B cell (primary cell): ENCODE data around the gene HHIPL1. TPM values are rescaled to one million over a fixed set of nuclear protein-coding genes. Genes with fewer than 3 reads are reported as not detected.

ENCODE experiments used
- ATAC-seq: fragments of 200-7000 bp; cut with Tn5 transposase; one replicate; pipeline ENCODE4 v1.10.0; 2021; ENCODE audit warnings: low read depth, mild to moderate bottlenecking, moderate number of reproducible peaks, moderate library complexity
- CTCF ChIA-PET: fragments of 350-600 bp; sonication (Branson Sonifier 250); formaldehyde crosslinking; loops from one replicate; lab custom pipeline; 2021; ENCODE audit warnings: antibody characterized with exemption, inconsistent platforms; lab: Charles Lee
- POLR2A ChIA-PET: fragments of 350-600 bp; sonication (Branson Sonifier 250); formaldehyde crosslinking; loops from one replicate; lab custom pipeline; 2021; ENCODE audit warnings: antibody characterized with exemption; lab: Charles Lee
- DNase-seq: peaks from one replicate; pipeline ENCODE4 v3.0.0; 2013
- H2AFZ ChIP-seq: 2 replicates; pipeline ENCODE4 v1.6.1; 2012; ENCODE audit warnings: mild to moderate bottlenecking, low read depth, low read length; ENCODE audit not compliant: insufficient read depth, poor library complexity, severe bottlenecking
- H3K27ac ChIP-seq, 2 donors: 1 replicate in 1 of 2; 2 replicates in 1 of 2; pipeline ENCODE4 v1.5.1; 2012 to 2013; ENCODE audit warnings: low read length in 2 of 2, mild to moderate bottlenecking in 2 of 2, moderate library complexity in 1 of 2
- H3K27me3 ChIP-seq, 4 experiments: fragments of 200-600 bp in 1 of 4; sonication (generic) in 1 of 4; replicated peaks in 1 of 4; 1 replicate in 2 of 4; 2 replicates in 2 of 4; pipeline versions ENCODE4 v1.6.1 to v1.7.0; 2013 to 2016; ENCODE audit warnings: low read length in 3 of 4, mild to moderate bottlenecking in 2 of 4, mixed read lengths in 1 of 4, moderate library complexity in 1 of 4; ENCODE audit not compliant: insufficient read depth in 4 of 4, control insufficient read depth in 3 of 4; ENCODE audit errors: control extremely low read depth in 1 of 4
- H3K36me3 ChIP-seq, 2 experiments: replicated peaks in 1 of 2; 1 replicate in 1 of 2; 2 replicates in 1 of 2; pipeline versions ENCODE4 v1.6.1 to v1.7.1; 2013; ENCODE audit warnings: low read length in 1 of 2; ENCODE audit not compliant: insufficient read depth in 2 of 2, control insufficient read depth in 1 of 2; ENCODE audit errors: control extremely low read depth in 1 of 2, extremely low read depth in 1 of 2
- H3K4me1 ChIP-seq, 2 donors: fragments of 200-600 bp in 1 of 2; sonication (generic) in 1 of 2; 1 replicate in 1 of 2; 2 replicates in 1 of 2; pipeline versions ENCODE4 v1.5.1 to v1.6.1; 2013 to 2017; ENCODE audit warnings: low read length in 2 of 2; ENCODE audit not compliant: control insufficient read depth in 2 of 2, insufficient read depth in 2 of 2
- H3K4me2 ChIP-seq: replicated peaks from 2 replicates; pipeline ENCODE3; 2012; ENCODE audit warnings: mild to moderate bottlenecking, low read depth, low read length; ENCODE audit not compliant: poor library complexity, severe bottlenecking
- H3K4me3 ChIP-seq, 5 experiments: fragments of 200-600 bp in 1 of 5; sonication (generic) in 1 of 5; 1 replicate in 3 of 5; 2 replicates in 2 of 5; pipeline versions ENCODE4 v1.5.1 to v1.7.0; 2011 to 2016; ENCODE audit warnings: low read length in 4 of 5, mild to moderate bottlenecking in 4 of 5, low read depth in 2 of 5, control low read depth in 1 of 5, moderate library complexity in 1 of 5; ENCODE audit not compliant: insufficient read depth in 1 of 5; ENCODE audit errors: control extremely low read depth in 1 of 5, extremely low read depth in 1 of 5
- H3K79me2 ChIP-seq: fragments of 200-600 bp; sonication (generic); one replicate; pipeline ENCODE4 v1.6.0; 2016; ENCODE audit warnings: low read length; ENCODE audit not compliant: control insufficient read depth, insufficient read depth
- H3K9ac ChIP-seq: fragments of 200-600 bp; sonication (generic); 2 replicates; pipeline ENCODE4 v1.6.1; 2017; ENCODE audit warnings: mild to moderate bottlenecking, low read length, moderate library complexity
- H3K9me3 ChIP-seq, 3 donors: one replicate each; pipeline versions ENCODE4 v1.6.1 to v1.7.1; 2013; ENCODE audit warnings: low read length in 2 of 3; ENCODE audit not compliant: control insufficient read depth in 2 of 3, insufficient read depth in 1 of 3; ENCODE audit errors: control extremely low read depth in 1 of 3
- H4K20me1 ChIP-seq: 2 replicates; pipeline ENCODE4 v1.6.0; 2012; ENCODE audit warnings: mild to moderate bottlenecking, low read length; ENCODE audit not compliant: insufficient read depth, control insufficient read depth, poor library complexity, severe bottlenecking
- H3K27ac Mint-ChIP-seq: one replicate; pipeline ENCODE4 v1.8.0; 2021; ENCODE audit warnings: mixed read lengths
- H3K27me3 Mint-ChIP-seq: one replicate; pipeline ENCODE4 v1.8.0; 2021; ENCODE audit warnings: mixed read lengths
- H3K4me1 Mint-ChIP-seq: one replicate; pipeline ENCODE4 v1.8.0; 2021; ENCODE audit warnings: mixed read lengths
- H3K4me3 Mint-ChIP-seq: one replicate; pipeline ENCODE4 v1.8.0; 2021; ENCODE audit warnings: mixed read lengths
- H3K9me3 Mint-ChIP-seq: one replicate; pipeline ENCODE4 v1.8.0; 2022; ENCODE audit warnings: mixed read lengths; ENCODE audit not compliant: insufficient read depth
- EZH2 ChIP-seq: IDR thresholded peaks from 2 replicates; pipeline ENCODE4 v1.6.1; 2012; ENCODE audit warnings: borderline replicate concordance, low read depth, mild to moderate bottlenecking, moderate library complexity, low read length; ENCODE audit not compliant: insufficient read depth, poor library complexity, severe bottlenecking
- WGBS: methylation state at CpG from one replicate; pipeline ENCODE4 v1.1.5; 2013; ENCODE audit warnings: missing lambda C conversion rate; ENCODE audit not compliant: insufficient coverage; 5-methylcytosine and 5-hydroxymethylcytosine counted together
- intact Hi-C: fragments of 100-400 bp; cut with micrococcal nuclease; formaldehyde crosslinking; loops from one replicate; pipeline ENCODE4 v1.10.0; 2022
- polyA plus RNA-seq: library from polyadenylated mRNA; depleted of rRNA; stranded (reverse); fragments of >200 nt; gene quantifications from 2 replicates; pipeline ENCODE4 v1.2.3, GENCODE V29; 2012
- total RNA-seq, 2 donors: library from RNA; stranded (reverse); fragments of 120-200 nt in 1 of 2; gene quantifications; 1 replicate in 1 of 2; 2 replicates in 1 of 2; pipeline versions ENCODE4 v1.2.3 to v1.2.4, GENCODE V29; 2013 to 2022
- TF ChIP-seq, protein P1 (sequence below): fragments of 200-600 bp; IDR thresholded peaks from one replicate; pipeline ENCODE4 v1.8.0; 2022; ENCODE audit warnings: antibody characterized with exemption, mild to moderate bottlenecking

HHIPL1 gene
- total and polyA plus RNA-seq, 2 donors (not counting 1 experiment from before 2014, with no cell fraction given): not detected

DNA sequence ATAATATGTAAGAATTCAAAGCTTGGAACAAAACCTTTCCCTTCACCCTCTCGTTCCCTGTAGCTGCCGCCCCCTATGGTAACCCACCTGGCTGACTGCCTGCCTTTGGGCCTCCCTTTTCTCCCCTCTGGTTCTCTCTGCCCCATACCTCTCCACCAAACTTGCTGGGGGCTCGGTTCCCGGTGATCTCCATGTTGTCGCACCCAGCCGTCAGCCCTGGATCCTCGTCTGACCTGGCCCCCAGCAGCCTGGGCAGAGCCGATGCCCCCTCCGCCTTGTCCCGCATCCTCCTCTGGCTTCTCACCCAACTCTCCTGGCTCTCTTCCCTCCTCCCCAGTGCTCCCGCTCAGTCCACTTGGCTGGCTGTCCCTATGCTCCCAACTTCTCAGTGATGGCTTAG is 43.7 kb downstream of the HHIPL1 start:
- ATAC-seq (no peak), DNase-seq (no peak)
- Histone ChIP-seq H4K20me1 (no peaks in the 10 kb centered on the region), H3K36me3 (no peaks in the 10 kb centered on the region), H3K27me3 (peaks cover 0 to 44% (median 16%) of the 10 kb centered on the region in 4 experiments), H3K79me2 (no peaks in the 10 kb centered on the region), H3K9ac (no peak overlapping the region), H3K27ac (no peak overlapping the region), H2AFZ (no peak overlapping the region), H3K9me3 (peaks cover 0 to 21% (median 0%) of the 10 kb centered on the region in 3 donors), H3K4me3 (no peak overlapping the region), H3K4me2 (no peak overlapping the region), H3K4me1 (peaks cover 6 to 19% of the 10 kb centered on the region in 2 donors)
- Mint-ChIP-seq H3K4me1 (peaks cover 6% of the 10 kb centered on the region), H3K9me3 (no peaks in the 10 kb centered on the region), H3K27me3 (peaks cover 51% of the 10 kb centered on the region), H3K4me3 (no peak overlapping the region), H3K27ac (no peak overlapping the region)
- intact Hi-C loops: no loop called here
- TF ChIP-seq EZH2: no peak
- TF ChIP-seq, protein P1, sequence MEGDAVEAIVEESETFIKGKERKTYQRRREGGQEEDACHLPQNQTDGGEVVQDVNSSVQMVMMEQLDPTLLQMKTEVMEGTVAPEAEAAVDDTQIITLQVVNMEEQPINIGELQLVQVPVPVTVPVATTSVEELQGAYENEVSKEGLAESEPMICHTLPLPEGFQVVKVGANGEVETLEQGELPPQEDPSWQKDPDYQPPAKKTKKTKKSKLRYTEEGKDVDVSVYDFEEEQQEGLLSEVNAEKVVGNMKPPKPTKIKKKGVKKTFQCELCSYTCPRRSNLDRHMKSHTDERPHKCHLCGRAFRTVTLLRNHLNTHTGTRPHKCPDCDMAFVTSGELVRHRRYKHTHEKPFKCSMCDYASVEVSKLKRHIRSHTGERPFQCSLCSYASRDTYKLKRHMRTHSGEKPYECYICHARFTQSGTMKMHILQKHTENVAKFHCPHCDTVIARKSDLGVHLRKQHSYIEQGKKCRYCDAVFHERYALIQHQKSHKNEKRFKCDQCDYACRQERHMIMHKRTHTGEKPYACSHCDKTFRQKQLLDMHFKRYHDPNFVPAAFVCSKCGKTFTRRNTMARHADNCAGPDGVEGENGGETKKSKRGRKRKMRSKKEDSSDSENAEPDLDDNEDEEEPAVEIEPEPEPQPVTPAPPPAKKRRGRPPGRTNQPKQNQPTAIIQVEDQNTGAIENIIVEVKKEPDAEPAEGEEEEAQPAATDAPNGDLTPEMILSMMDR: no peak
- ChIA-PET POLR2A (no interaction called here), CTCF (interaction anchor here (1.1 kb wide), 1 partner anchor 22 kb away, joined by 3 read pairs; no protein-coding TSS in a partner anchor)
- WGBS: 84% methylated on average over 11 of the region's 11 CpGs

- no peak overlapping the region for H3K4me3 Mint-ChIP-seq
- no peak for ATAC-seq
- no peak overlapping the region for H2AFZ ChIP-seq
- ChIA-PET CTCF (interaction anchor here (1.1 kb wide), 1 partner anchor 23 kb away, joined by 3 read pairs; no protein-coding TSS in a partner anchor), POLR2A (no interaction called here)
- H3K9me3 Mint-ChIP-seq: no peaks in the 10 kb centered on the region
- H3K36me3 ChIP-seq: no peaks in the 10 kb centered on the region
- peaks cover 0 to 44% (median 16%) of the 10 kb centered on the region in 4 experiments for H3K27me3 ChIP-seq
- H3K79me2 ChIP-seq: no peaks in the 10 kb centered on the region
- peaks cover 51% of the 10 kb centered on the region for H3K27me3 Mint-ChIP-seq
- H4K20me1 ChIP-seq: no peaks in the 10 kb centered on the region
- 92% methylated on average over 10 of the region's 11 CpGs for WGBS
- no peak for DNase-seq
- TF ChIP-seq, protein P1: no peak
- no peak for TF ChIP-seq EZH2
- no peak overlapping the region for H3K27ac ChIP-seq
- peaks cover 0 to 21% (median 0%) of the 10 kb centered on the region in 3 donors for H3K9me3 ChIP-seq
- peaks cover 3 to 17% of the 10 kb centered on the region in 2 donors for H3K4me1 ChIP-seq
- H3K9ac ChIP-seq: no peak overlapping the region
- intact Hi-C loops: no loop called here
- no peak overlapping the region for H3K27ac Mint-ChIP-seq
- H3K4me2 ChIP-seq: no peak overlapping the region
- H3K4me1 Mint-ChIP-seq: peaks cover 3% of the 10 kb centered on the region
- no peak overlapping the region for H3K4me3 ChIP-seq
Observed at GRCh38 chr14:99689266-99690236, 44.6 kb downstream of the HHIPL1 start.
